Measurements from ENCODE around the gene FAM50A. TPM values are rescaled to one million over a fixed set of nuclear protein-coding genes. Genes with fewer than 3 reads are reported as not detected.
"Not testable (repeated sequence)": the region's sequence is repeated elsewhere in the genome, so short reads cannot be mapped to it uniquely, and the experiment has no call there.

Gene FAM50A
- total RNA-seq, 1 experiment from 2014 or later = 62.2 TPM

DNA sequence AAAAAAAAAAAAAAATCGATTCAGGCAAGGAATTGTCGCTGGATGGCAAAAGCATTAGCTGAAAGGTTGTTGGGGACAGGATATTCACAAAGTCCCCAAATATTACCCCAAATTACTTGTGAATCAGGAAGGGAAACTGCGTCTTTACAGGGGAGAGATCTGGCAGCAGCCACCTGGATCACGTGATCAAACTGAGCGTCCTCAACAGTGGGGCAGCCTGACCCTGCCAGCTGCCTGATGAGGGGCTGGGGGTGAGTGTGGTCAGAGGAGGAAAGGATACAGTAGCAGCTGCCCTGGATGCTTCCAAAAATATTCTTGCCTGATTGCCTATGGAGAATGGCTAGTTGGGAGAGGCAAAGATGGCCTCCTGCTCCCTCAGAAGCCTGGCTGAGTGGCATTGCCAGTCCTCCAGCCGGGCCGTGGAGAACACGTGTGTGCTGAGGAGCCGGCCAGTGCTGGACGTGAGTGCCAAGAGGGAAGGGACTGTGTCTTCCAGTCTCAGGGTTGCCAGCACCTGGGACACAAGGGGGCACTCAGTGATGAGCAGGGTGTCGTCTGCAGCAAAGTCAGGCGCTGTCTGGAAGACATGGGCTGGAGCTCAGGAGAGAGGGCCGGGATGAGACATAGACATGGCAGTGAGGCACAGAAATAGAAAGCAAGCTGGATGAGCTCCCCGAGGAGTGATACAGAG lies 38.1 kb downstream of the FAM50A start:
- no peak for DNase-seq (ENCODE audit: extremely low read depth, low read depth)

GRCh38 chrX:154482786-154483185 lies 38.8 kb downstream of the FAM50A start:
- DNase-seq (ENCODE audit: extremely low read depth, low read depth) = no peak

DNA sequence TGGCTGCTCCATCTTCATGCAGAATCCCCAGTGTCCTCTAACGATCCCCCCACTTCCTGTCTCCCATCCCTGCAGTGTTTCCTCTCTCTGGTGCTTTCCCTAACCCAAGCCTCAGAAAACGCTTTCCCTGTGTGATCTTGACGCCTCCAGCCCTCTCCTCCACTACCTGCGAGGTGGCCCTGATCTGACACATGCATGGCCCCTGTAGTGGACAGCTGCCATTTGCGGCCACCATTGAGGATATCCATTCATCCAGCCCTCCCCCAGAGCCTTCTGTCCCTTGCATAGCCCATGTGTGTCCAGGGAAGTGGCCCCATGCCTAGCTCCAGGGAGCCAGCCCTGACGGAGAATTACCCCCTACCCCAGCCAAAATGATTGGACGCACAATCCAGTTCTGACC lies 39.4 kb downstream of the FAM50A start:
- no peak for DNase-seq (ENCODE audit: extremely low read depth, low read depth)

GRCh38 chrX:154484255-154485149 lies 40.6 kb downstream of the FAM50A start:
- peak; percentile 67 for DNase-seq (ENCODE audit: extremely low read depth, low read depth)

- DNase-seq (ENCODE audit: extremely low read depth, low read depth) = no peak
Observed at GRCh38 chrX:154485150-154486051, 41.5 kb downstream of the FAM50A start.

DNA sequence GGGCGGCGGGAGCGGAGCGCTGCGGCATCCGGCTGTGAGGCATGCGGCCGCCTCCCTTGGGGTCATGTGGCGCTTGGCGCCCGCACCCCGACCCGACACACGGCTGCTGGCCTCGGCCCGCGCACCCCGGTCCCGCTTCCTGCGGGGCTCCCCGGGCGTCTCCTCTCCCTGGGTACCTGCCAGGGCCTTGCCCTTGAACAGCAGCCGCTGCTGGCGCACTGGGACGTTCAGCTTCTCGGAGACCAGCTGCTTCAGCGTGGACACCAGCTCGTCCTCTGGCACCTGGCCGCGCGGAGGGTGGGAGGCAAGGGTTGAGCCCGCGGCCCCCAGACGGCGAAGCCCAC lies 42.1 kb downstream of the FAM50A start:
- DNase-seq (ENCODE audit: extremely low read depth, low read depth) = no peak

DNA sequence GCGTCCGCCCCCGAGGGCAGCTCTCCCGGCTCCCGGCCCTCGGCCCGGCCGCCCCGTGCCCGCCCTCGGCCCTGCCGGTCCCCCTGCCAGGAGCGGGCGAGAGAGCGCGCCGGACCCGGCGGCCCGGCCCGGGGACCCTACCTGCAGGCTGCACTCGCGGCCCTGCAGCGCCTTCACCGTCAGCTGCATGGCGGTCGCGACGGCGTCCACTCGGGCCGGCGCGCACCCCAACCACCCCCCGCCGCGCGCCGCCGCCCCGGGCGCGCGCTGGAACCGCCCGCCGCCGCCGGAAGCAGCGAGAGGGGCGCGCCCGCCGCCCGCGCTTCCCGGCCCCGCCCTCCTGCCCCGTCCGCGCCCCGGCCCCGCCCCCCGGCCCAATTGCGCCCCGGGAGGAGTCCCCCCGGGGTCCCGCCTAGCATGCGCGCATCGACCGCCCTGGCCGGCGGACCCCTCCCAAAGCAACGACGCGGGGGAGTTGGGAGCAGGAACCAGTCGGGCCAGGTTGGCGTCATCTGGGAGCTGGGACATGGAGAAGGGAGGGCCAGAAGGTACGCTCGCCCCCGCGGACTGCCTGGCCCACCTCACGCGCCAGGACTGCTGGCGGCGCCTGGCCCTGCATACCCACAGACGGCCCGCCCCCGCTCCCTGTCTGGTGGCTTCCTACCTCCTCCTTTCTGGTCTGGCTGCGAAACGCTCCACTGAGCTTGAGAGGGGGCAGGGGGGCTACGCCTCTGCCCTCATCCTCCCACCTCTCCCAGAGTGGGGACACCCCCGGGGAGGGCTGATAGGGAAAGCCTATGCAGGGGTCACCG lies 42.7 kb downstream of the FAM50A start, which contains the start of gene UBL4A:
Gene UBL4A (minus strand): TSS at position 220 of the 812 bp plus-strand sequence. CDS start 31 bp downstream, at position 189.
- peak; percentile 36 for DNase-seq (ENCODE audit: extremely low read depth, low read depth)

DNA sequence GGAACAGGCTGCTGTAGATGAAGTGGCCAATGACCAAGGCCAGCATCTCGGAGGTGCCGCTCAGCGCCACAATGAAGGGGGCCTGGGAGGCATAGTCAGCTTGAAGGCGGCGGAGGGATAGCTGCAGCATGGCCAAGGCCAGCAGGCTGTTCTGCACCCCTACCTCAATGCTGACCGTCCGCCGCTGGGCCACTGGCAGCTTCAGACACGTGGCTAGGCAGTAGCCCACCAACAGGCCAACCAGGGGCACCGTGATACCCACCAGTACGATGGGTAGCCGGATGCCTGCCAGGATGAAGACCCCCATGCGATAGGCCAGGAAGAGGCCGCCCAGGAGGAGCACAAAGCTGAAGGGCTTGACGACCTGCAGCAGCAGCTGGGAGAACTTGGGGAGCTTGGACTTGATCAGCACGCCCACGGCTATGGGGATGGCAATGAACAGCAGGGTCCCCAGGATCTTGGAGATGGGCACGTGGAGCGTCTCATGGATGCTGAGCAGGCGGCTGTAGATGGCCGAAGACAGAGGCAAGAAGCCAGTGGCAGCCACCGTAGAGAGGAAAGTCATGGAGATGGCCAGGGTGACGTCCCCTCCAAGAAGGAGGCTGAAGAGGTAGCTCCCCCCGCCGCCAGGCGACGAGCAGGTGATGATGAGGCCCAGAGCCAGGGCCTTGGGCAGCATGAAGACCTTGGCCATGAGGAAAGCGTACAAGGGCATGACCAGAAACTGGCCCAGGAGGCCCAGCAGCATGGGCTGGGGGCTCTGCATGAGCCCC lies 43.8 kb downstream of the FAM50A start:
- no peak for DNase-seq (ENCODE audit: extremely low read depth, low read depth)

DNA sequence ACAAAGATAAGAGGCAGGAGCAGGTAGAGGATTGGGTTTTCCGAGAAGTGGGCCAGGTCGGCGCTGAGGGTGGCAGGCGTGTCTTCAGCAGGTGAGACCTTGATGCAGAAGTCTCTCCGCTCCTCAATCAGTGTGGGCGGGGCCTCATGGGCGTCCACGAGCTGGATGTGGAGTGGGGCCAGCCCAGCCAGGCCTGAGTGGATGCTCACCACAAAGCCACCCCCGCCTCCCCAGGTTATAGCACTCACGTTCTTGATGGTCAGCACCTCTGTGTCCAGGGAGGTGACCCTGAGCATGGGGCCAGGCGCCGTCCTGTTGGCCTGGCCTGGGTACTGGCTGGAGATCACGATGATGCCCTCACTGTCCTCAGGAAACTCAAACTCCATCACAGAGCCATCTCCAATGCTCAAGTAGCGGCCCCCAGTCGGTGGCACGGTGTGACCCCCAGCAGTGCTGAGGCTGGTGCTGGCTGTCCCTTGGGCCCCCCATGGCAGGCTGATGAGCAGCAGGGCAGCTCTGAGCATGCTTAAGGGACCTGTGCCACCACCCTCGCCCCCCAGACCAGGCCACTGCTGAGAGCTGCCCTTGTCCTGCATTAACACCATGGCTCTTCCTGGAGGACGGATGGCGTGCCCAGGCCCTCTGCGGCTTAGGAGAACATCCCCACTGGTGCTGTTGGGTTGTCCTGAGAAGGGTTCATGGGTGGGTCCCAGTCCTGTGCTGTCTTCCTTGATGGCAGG lies 44.6 kb downstream of the FAM50A start:
- no peak for DNase-seq (ENCODE audit: extremely low read depth, low read depth)

DNA sequence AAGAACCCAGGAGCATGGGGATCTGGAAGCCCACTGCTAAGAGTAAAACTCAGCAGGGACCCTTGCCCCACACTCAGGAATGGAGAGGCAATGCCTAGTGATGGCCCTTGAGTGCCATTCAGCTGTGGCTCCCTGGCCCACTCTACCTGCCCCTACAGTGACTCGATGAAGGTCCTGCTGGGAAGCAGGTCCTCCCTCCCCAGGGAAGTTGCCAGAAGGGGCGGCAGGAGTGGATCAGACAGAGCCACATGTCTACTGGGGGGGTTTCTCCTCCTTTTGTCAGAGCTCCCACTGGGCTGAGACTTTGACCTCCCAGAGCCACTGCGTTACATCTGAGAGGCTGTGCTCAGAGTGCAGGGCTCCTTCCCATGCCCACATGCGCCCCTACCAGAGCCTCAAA lies 45.2 kb downstream of the FAM50A start:
- no peak for DNase-seq (ENCODE audit: extremely low read depth, low read depth)

- no peak for DNase-seq (ENCODE audit: extremely low read depth, low read depth)
Observed at GRCh38 chrX:154490021-154490413, 46.1 kb downstream of the FAM50A start.

DNA sequence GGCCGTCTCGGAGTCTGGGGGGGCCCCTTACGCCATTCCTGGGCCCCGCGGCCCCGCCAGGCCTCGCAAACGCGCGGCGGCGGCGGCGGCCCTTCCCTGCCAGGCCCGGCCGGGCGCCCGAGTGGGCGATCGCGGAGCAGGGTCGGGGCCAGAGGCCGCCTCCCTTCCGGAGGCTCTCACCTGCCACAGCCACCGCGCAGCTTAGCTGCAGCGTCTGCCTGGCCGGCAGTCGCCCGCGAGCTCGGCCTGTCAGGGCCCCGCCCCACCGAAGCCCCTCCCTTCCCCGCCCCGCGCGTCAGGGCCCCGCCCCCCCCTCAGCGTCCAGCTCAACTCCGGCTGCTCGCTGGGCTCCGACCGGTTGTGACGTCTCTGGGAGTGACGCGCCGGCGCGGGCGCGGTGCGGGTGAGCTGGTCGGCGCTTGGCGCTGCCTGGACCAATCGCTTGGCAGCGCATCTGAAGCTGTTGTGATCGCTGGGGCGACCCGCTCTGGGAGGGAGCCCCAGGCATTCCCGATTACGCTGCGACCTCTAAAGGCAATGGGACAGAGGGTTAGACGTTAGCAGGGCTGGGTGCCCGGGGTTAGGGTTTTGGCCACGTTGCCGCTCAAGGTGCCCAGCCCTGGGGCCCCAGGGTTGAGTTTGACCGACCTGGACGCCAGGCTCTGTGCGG lies 46.6 kb downstream of the FAM50A start, which contains the start of gene SLC10A3:
Gene SLC10A3 (minus strand): TSS at position 216 of the 670 bp plus-strand sequence. CDS start 1,689 bp downstream, outside the sequence.
- peak; percentile 94 for DNase-seq (ENCODE audit: extremely low read depth, low read depth)

DNA sequence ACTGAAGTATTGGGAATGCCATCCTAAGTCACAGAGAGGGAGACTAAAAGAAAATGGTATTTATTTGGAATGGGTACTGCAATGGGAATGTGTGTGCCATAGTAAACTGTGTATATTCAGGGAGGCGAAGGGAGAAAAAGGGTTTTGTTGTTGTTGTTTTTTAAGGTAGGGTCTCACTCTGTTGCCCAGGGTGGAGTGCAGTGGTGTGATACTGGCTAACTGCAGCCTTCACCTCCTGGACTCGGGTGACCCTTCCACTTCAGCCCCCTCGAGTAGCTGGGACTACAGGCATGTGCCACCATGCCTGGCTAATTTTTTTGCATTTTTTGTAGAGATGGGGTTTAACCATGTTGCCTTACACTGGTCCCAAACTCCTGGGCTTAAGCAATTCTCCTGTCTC lies 50.8 kb downstream of the FAM50A start:
- DNase-seq (ENCODE audit: extremely low read depth, low read depth) = no peak

DNA sequence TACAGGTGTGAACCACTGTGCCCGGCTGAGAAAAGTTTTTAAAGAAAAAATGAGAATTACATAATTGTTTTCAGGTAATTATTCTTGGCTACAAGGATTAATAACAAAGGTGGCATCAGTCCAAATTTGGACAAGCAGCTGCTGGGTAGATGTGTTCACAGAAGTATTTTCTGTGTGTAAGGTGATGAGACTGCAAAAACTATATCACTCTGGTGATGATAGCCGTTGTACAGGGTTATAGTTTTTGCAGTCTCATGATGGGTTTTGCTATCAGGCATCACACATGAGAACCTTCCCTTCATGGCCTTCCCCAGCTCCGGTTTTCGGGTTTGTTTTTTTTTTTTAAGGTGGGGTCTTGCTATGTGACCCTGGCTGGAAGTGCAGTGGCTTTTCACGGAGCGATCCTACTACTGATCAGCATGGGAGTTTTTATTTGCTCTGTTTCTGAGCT lies 51.6 kb downstream of the FAM50A start:
- DNase-seq (ENCODE audit: extremely low read depth, low read depth) = no peak

- not testable (repeated sequence) for DNase-seq (ENCODE audit: extremely low read depth, low read depth)
Observed at GRCh38 chrX:154496591-154497137, 52.7 kb downstream of the FAM50A start.
